HTERT RPE-1 (cell line): ENCODE measurements around the gene TSPAN3.

Experiments
- in situ Hi-C: fragments of 300-500 bp; cut with MboI; formaldehyde crosslinking; loops from 4 replicates; pipeline ENCODE4 v1.14.3; 2020; ENCODE audit warnings: low sequenced_read_pairs

Gene TSPAN3

DNA sequence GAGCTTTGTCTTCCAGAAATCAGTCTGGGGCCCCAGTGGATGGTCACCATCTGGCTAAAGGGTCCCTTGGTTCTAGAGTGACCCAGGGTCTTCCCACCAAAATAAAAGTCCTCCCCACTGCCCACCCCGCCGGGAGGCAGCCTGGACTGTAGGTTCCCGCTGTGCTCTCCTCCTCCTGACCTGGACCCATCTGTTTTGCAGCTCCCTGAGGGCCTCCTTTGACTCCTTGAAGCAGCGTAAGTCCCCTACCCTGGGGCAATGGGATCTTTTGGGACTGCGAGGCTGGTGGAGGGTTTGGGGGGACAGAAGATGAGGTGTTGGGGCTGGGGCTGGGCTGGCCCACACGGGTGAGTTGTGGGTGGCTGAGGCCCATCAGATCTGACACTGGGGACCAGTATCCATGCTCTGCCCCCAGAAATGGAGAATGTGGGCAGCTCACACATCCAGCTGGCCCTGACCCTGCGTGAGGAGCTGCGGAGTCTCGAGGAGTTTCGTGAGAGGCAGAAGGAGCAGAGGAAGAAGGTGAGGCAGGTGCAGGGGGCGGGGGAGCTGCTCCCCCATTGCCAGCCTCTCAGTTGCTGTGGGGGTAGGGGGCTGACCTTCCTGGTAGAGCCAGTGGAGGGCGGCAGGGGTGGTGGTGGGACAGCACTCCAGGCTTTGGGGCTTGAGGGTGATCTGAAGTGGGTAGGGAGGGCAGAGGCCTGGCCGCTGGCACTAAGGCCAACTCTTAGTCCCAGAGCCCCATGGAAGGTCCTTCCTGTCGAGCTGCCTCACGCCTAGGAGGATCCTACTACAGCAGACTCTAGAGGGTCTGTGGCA lies 45.6 kb downstream of the TSPAN3 start:
- in situ Hi-C loops = no loop called here

GRCh38 chr15:77024273-77025082 lies 46.4 kb downstream of the TSPAN3 start:
- in situ Hi-C loops = no loop called here

DNA sequence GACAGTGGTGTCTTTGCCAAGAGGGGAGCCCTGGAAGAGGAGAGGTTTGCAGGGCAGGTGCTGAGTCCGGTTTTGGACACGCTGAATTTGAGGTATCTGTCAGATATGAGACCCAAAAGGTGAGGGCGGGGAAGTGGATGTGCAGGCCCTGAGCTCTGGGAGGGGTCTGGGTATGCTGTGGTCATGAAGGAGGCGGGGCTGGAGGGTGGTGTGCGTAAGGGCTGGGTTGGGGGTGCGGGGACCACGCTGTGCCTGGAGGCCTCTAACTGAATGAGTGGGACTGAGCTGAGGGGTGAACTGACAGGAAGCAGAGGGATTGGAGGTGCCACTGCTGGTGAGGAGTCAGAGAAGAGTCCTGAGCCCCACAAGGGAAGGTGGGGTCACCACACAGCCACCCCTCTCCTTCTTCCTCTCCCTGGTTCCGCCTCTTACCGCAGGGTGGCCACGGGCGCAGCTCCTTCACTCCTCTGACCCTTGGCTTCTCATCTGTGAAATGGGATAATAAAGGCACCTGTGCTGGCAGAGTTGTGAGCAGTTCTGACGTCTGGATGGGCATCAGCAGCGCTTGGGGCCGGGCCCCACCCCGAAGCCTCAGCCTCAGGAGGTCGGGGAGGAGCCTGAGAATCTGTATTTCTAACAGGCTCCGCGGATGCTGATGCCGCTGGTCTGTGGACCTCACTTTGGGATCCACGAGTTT lies 47.2 kb downstream of the TSPAN3 start:
- in situ Hi-C loops = no loop called here

DNA sequence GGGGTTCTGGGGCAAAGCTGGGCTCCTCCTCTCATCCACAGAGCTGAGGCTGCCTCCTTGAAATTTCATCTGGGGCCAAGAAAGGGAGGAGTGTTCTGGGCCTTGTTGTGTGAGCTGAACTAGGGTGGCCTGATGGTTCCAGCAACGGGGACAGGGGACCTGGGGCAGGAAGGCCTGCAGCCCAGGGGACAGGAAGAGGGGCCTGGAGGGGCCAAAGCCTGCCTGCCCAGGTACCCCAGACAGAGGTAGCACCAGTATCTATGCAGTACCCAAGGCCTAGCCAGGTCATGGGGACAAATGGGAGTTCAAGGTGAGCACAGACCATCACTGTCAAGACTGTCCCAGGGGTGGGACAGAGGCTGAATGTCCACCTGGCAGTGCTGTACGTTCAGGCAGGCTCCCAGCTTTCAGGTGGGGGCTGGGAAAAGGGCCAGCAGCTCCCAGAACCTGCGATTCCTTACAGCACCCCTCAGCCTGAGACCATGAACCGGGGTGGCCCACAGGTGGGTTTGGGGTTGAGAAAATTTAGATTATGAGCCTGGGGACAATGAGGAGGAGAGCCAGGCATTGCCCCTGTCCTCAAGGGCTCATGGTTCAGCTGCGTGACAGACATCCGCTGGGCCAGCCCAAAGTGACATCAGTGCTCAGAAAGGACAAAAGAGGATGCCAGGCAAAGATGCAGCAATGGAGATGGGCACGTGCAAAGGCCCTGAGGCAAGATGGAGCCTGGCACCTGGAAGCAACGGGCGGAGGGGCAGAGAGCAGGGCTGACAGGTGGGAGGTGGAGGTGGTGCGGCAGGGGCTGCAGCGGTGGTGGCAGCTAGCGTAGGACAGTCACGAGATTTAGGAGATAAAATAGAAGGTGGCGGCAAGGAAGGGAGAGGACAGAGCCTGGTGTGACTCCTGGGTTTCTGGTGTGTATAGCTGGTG lies 48.0 kb downstream of the TSPAN3 start:
- in situ Hi-C loops = no loop called here

DNA sequence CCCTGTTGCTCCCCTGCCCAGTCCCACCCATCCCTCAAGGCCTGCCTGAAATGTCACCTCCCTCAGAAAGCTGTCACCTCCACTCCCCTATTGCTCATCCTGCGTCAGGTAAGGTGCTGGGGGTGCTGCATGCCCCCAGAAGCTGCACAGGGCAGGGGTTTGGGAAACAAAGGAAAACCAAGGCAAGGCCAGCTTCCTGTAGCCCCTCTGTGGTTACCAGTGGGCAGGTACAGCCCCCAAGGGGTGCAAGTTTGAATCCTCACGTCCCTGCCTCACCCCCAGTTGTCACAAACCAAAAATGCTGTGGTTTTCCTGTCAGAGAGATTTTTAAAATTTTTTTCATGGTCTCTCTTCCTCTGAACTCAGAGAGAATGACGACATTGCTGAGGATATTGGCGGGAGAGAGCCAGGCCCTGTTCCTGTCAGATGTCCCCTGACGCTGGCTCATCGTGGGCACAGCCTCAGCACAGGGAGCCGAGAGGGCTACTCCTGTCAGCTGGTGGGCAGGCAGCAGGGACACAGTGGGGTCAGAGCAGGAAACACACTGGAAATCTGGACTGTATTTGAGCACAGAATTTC lies 49.0 kb downstream of the TSPAN3 start:
- in situ Hi-C loops = no loop called here

- in situ Hi-C loops = no loop called here
These were observed 49.8 kb downstream of the TSPAN3 start for GRCh38 chr15:77021088-77021481.

DNA sequence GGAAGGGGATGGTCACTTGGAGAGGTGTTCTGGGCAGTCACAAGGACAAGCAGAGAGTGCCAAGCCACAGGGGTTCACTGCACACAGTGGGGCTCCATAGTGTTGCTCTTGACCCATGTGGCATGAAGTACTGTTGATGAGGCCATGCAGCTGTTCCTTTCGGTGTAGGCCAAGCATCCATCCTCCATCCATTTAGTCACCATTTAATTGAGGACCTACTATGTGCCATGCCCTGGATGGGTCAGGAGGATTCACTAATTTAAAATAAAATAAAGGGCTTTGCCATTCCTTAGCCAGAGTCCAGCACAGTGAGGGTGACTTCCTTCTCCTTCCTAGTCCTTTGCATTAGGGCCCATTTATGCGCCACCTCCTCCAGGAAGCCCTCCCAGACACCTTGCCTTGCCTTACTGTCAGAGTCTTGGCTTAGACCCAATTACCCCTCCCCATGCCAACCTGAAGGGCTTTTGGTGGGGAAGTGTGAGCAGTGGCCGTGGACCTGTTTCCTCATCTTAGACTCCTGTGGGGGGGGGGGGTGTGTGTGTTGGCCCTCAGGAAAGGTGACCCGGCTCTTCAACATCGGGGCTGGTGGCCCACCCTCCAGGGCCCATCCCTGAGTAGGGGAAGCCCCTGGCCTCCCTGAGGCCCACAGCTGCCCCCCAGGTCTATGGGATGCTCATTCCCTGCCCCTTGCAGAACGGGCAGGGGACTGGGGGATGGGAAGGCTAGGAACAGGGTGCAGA lies 50.4 kb downstream of the TSPAN3 start:
- in situ Hi-C loops = no loop called here

DNA sequence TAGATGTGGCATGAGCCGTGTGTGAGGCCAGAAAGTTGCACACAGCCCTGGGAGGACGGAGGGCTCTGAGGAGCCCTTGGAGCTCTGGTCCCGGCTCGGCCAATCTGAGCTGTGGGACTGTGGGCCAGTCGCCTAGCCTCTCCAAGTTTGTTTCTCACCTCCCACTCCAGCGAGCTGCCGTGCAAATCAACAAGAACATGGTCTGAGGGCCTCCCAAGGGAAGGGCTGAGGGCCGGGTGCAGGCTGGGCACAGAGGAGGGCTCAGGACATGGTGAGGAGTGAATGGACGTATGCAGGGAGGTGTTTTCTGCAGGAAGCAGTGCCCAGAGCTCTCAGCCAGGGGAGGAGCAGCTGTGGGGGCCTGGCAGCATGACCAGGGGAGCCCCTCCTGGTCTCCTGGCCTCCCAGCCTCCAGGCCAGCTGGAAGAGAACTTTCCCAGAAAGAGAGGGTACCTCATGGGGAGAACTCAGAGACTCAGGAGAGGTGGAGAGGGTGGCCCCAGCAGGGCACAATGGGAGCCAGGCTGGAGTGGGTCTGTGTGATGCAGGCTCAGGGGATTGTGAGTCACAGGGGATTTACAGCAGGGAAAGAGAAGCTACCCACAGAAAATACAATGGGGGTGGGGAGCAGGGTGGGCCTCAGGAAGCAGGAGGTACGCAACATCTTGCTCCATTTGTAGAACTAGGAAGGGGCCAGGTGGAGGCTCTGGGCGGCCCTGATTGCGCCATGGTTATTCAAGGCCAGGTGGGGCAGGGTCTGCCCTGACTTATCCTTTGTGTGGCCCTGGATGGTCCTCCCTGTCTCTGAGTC lies 51.2 kb downstream of the TSPAN3 start:
- in situ Hi-C loops = no loop called here

- in situ Hi-C loops = no loop called here
These were observed 52.0 kb downstream of the TSPAN3 start for GRCh38 chr15:77018796-77019505.

- in situ Hi-C loops = no loop called here
These were observed 52.9 kb downstream of the TSPAN3 start for GRCh38 chr15:77017761-77018720.

- in situ Hi-C loops = no loop called here
These were observed 53.7 kb downstream of the TSPAN3 start for GRCh38 chr15:77017091-77017660.

- in situ Hi-C loops = no loop called here
These were observed 54.6 kb downstream of the TSPAN3 start for GRCh38 chr15:77016321-77016695.

GRCh38 chr15:77015646-77016320 lies 55.1 kb downstream of the TSPAN3 start:
- in situ Hi-C loops = no loop called here

GRCh38 chr15:77014132-77015081 lies 56.5 kb downstream of the TSPAN3 start:
- in situ Hi-C loops = no loop called here

DNA sequence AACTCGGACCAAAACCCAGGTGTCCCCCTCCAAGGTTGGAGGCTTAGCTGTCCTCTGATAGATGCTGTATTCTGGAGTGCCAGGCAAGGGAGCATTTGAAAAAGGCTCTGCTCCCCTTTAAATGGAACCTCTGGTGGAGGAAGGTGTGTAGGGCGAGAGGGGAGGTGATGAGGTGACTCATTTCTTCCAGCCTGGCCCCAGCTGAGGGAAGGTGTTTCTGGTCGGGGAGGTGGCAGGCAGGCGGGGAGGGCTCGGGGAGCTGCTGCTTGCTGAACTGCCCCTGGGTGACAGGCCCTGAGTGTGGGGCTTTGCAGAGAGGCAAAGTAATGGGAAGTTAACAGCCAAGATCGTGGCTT lies 57.2 kb downstream of the TSPAN3 start:
- in situ Hi-C loops = no loop called here
